Ascending aorta (tissue), 2 donors: ENCODE measurements around the gene RAVER2. TPM values are rescaled to one million over a fixed set of nuclear protein-coding genes. Genes with fewer than 3 reads are reported as not detected.
A peak's percentile ranks its signal among the peaks of the same experiment; 100 is the strongest.

Experiments
- DNase-seq, 2 donors: peaks; one replicate each; pipeline ENCODE4 v3.0.0-alpha.2; 2019; ENCODE audit warnings: low spot score in 2 of 2
- H3K27ac ChIP-seq, 2 donors: fragments of 200-600 bp; sonication (generic); one replicate each; pipeline ENCODE4 v1.5.1; 2016 to 2017; ENCODE audit warnings: mild to moderate bottlenecking in 1 of 2
- H3K27me3 ChIP-seq: fragments of 200-600 bp; sonication (generic); one replicate; pipeline ENCODE4 v1.5.1; 2017
- H3K36me3 ChIP-seq, 2 donors: fragments of 200-600 bp; sonication (generic); one replicate each; pipeline ENCODE4 v1.5.1; 2016
- H3K4me1 ChIP-seq, 2 donors: fragments of 200-600 bp; sonication (generic); one replicate each; pipeline ENCODE4 v1.5.1; 2016 to 2017; ENCODE audit warnings: mild to moderate bottlenecking in 1 of 2
- H3K4me3 ChIP-seq, 2 donors: fragments of 200-600 bp; sonication (generic); one replicate each; pipeline ENCODE4 v1.5.1; 2016 to 2017; ENCODE audit warnings: mild to moderate bottlenecking in 1 of 2
- H3K9me3 ChIP-seq, 2 donors: fragments of 200-600 bp; sonication (generic); one replicate each; pipeline ENCODE4 v1.5.1; 2016
- CTCF ChIP-seq, 3 experiments: fragments of 200-600 bp in 2 of 3; fragments of 450-650 bp in 1 of 3; sonication (generic) in 2 of 3; IDR thresholded peaks; one replicate each; pipeline ENCODE4 v1.5.1; 2016 to 2019; ENCODE audit warnings: antibody characterized with exemption in 3 of 3, mild to moderate bottlenecking in 1 of 3, moderate library complexity in 1 of 3
- intact Hi-C: fragments of 100-400 bp; cut with DNase I; formaldehyde crosslinking; loops from one replicate; pipeline ENCODE4 v1.15.1; 2023
- total RNA-seq: library from RNA; depleted of rRNA; stranded (reverse); fragments of >200 nt; gene quantifications from one replicate; pipeline ENCODE4 v1.1.0, GENCODE V29; 2016

The RAVER2 gene
- total RNA-seq, 1 donor from 2014 or later, result 17.7 TPM

- H3K9me3 ChIP-seq, result no peaks in the 10 kb centered on the region
- intact Hi-C loops, result loop anchor here (1.0 to 5.0 kb wide), 4 partner anchors 79 to 555 kb away; partner anchors contain the start of gene RAVER2
- no peaks in the 10 kb centered on the region for H3K36me3 ChIP-seq
- H3K4me3 ChIP-seq, result no peak overlapping the region
- TF ChIP-seq CTCF (IDR thresholded peaks at IDR 0.05), result peak; percentile 69 to 79 (median 78)
- no peak overlapping the region for H3K27ac ChIP-seq
- no peaks in the 10 kb centered on the region for H3K4me1 ChIP-seq
- DNase-seq, result peak in 1 of 2 donors; percentile 80
- no peaks in the 10 kb centered on the region for H3K27me3 ChIP-seq
These were observed 79.0 kb downstream of the RAVER2 start for GRCh38 chr1:64823691-64824476.

- intact Hi-C loops, result no loop called here
- DNase-seq, result no peak
- Histone ChIP-seq H3K4me3 (no peak overlapping the region), H3K4me1 (no peaks in the 10 kb centered on the region), H3K27me3 (no peaks in the 10 kb centered on the region), H3K27ac (no peak overlapping the region), H3K36me3 (peaks cover 1 to 3% of the 10 kb centered on the region in 2 donors), H3K9me3 (no peaks in the 10 kb centered on the region)
- TF ChIP-seq CTCF (IDR thresholded peaks at IDR 0.05), result no peak
These were observed 82.1 kb downstream of the RAVER2 start for GRCh38 chr1:64826991-64827390.

GRCh38 chr1:64828829-64829228 is 84.0 kb downstream of the RAVER2 start:
- no peaks in the 10 kb centered on the region for H3K27me3 ChIP-seq
- TF ChIP-seq CTCF (IDR thresholded peaks at IDR 0.05), result no peak
- no peak overlapping the region for H3K27ac ChIP-seq
- intact Hi-C loops, result no loop called here
- no peaks in the 10 kb centered on the region for H3K9me3 ChIP-seq
- H3K4me3 ChIP-seq, result no peak overlapping the region
- H3K4me1 ChIP-seq, result no peaks in the 10 kb centered on the region
- DNase-seq, result no peak
- peaks cover 14 to 18% of the 10 kb centered on the region in 2 donors for H3K36me3 ChIP-seq

GRCh38 chr1:64829411-64830029 is 84.6 kb downstream of the RAVER2 start:
- no peak overlapping the region for H3K4me3 ChIP-seq
- no peaks in the 10 kb centered on the region for H3K9me3 ChIP-seq
- no peaks in the 10 kb centered on the region for H3K27me3 ChIP-seq
- no peak for TF ChIP-seq CTCF (IDR thresholded peaks at IDR 0.05)
- H3K36me3 ChIP-seq, result peaks cover 17 to 24% of the 10 kb centered on the region in 2 donors
- intact Hi-C loops, result no loop called here
- no peaks in the 10 kb centered on the region for H3K4me1 ChIP-seq
- H3K27ac ChIP-seq, result no peak overlapping the region
- DNase-seq, result no peak

GRCh38 chr1:64830030-64830651 is 85.3 kb downstream of the RAVER2 start:
- intact Hi-C loops, result no loop called here
- Histone ChIP-seq H3K27ac (no peak overlapping the region), H3K36me3 (peaks cover 21 to 29% of the 10 kb centered on the region in 2 donors), H3K27me3 (no peaks in the 10 kb centered on the region), H3K4me3 (no peak overlapping the region), H3K4me1 (no peaks in the 10 kb centered on the region), H3K9me3 (no peaks in the 10 kb centered on the region)
- DNase-seq, result no peak
- TF ChIP-seq CTCF (IDR thresholded peaks at IDR 0.05), result no peak
